Neural progenitor cell (in vitro differentiated cells): Measurements from ENCODE around the gene SHOC1.

ENCODE experiments used
- CTCF ChIP-seq: fragments of 200-600 bp; sonication (generic); IDR thresholded peaks from 2 replicates; pipeline ENCODE4 v1.5.1; 2017; ENCODE audit warnings: antibody characterized with exemption, mild to moderate bottlenecking
- EZH2 ChIP-seq: fragments of 200-600 bp; sonication (generic); IDR thresholded peaks from 2 replicates; pipeline ENCODE4 v1.6.1; 2017; ENCODE audit warnings: antibody characterized with exemption, mild to moderate bottlenecking, moderate library complexity

DNA sequence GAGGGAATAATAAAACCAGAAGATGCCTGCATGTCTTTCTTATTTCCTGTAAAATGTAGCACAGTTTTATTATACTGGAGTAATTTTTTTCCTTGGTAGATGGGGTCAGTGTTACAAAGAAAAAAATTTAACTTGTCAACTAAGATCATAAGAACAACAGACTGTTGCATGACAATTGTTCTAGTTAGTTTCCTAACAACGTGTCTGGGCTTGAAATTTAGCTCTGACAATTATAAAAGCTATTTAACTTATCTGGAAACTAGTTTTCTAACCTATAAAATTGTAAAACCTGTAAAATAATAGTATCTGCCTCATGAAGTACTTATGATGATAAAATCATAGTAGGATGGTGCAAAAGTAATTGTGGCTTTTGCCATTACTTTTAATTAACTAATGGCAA, 4.9 kb downstream of the SHOC1 start:
- no peak for TF ChIP-seq CTCF
- TF ChIP-seq EZH2 = no peak
